ENCODE results near the gene CBLL1.

CBLL1 gene

GRCh38 chr7:107743567-107744344, at the start of gene CBLL1:
Gene CBLL1, plus strand, starts transcription at chr7:107744142. Its CDS starts 22 bp downstream, at chr7:107744164.
- DNase-seq (ENCODE audit: low read depth in 3 of 3, low spot score in 1 of 3) = peak; percentile 91 to 96 (median 94)

GRCh38 chr7:107694386-107694785, 49.6 kb upstream of the CBLL1 start:
- DNase-seq (ENCODE audit: low read depth in 3 of 3, low spot score in 1 of 3) = no peak

- DNase-seq (ENCODE audit: low read depth in 3 of 3, low spot score in 1 of 3) = no peak
Observed at GRCh38 chr7:107696330-107696946, 47.5 kb upstream of the CBLL1 start.

- no peak for DNase-seq (ENCODE audit: low read depth in 3 of 3, low spot score in 1 of 3)
Observed at GRCh38 chr7:107697321-107698049, 46.5 kb upstream of the CBLL1 start.

GRCh38 chr7:107700570-107700969, 43.4 kb upstream of the CBLL1 start:
- DNase-seq (ENCODE audit: low read depth in 3 of 3, low spot score in 1 of 3) = no peak

GRCh38 chr7:107701191-107701590, 42.8 kb upstream of the CBLL1 start:
- DNase-seq (ENCODE audit: low read depth in 3 of 3, low spot score in 1 of 3) = no peak

- no peak for DNase-seq (ENCODE audit: low read depth in 3 of 3, low spot score in 1 of 3)
Observed at GRCh38 chr7:107703219-107703618, 40.7 kb upstream of the CBLL1 start.

- no peak for DNase-seq (ENCODE audit: low read depth in 3 of 3, low spot score in 1 of 3)
Observed at GRCh38 chr7:107703872-107704271, 40.1 kb upstream of the CBLL1 start.

- DNase-seq (ENCODE audit: low read depth in 3 of 3, low spot score in 1 of 3) = no peak
Observed at GRCh38 chr7:107708956-107709355, 35.0 kb upstream of the CBLL1 start.

- DNase-seq (ENCODE audit: low read depth in 3 of 3, low spot score in 1 of 3) = no peak
Observed at GRCh38 chr7:107711301-107711700, 32.6 kb upstream of the CBLL1 start.

- no peak for DNase-seq (ENCODE audit: low read depth in 3 of 3, low spot score in 1 of 3)
Observed at GRCh38 chr7:107712025-107712424, 31.9 kb upstream of the CBLL1 start.

- DNase-seq (ENCODE audit: low read depth in 3 of 3, low spot score in 1 of 3) = no peak
Observed at GRCh38 chr7:107712896-107713295, 31.0 kb upstream of the CBLL1 start.

- DNase-seq (ENCODE audit: low read depth in 3 of 3, low spot score in 1 of 3) = no peak
Observed at GRCh38 chr7:107715531-107715930, 28.4 kb upstream of the CBLL1 start.

GRCh38 chr7:107718456-107719193, 25.3 kb upstream of the CBLL1 start:
- DNase-seq (ENCODE audit: low read depth in 3 of 3, low spot score in 1 of 3) = no peak

GRCh38 chr7:107721286-107721685, 22.7 kb upstream of the CBLL1 start:
- no peak for DNase-seq (ENCODE audit: low read depth in 3 of 3, low spot score in 1 of 3)

- DNase-seq (ENCODE audit: low read depth in 3 of 3, low spot score in 1 of 3) = no peak
Observed at GRCh38 chr7:107723255-107723654, 20.7 kb upstream of the CBLL1 start.

- no peak for DNase-seq (ENCODE audit: low read depth in 3 of 3, low spot score in 1 of 3)
Observed at GRCh38 chr7:107725138-107725740, 18.7 kb upstream of the CBLL1 start.

GRCh38 chr7:107726356-107727130, 17.4 kb upstream of the CBLL1 start:
- DNase-seq (ENCODE audit: low read depth in 3 of 3, low spot score in 1 of 3) = no peak

- no peak for DNase-seq (ENCODE audit: low read depth in 3 of 3, low spot score in 1 of 3)
Observed at GRCh38 chr7:107728276-107728675, 15.7 kb upstream of the CBLL1 start.
